ENCODE results near the gene IQGAP2.

The IQGAP2 gene

GRCh38 chr5:76715736-76716455 lies 312.8 kb downstream of the IQGAP2 start, which contains the start of gene F2R (continued):
- TF ChIP-seq PATZ1 (CRISPR knock-in tag; IDR thresholded peaks at IDR 0.05; ENCODE audit: borderline replicate concordance) (peak; percentile 53; the same call in 1 of the 2 replicates), BACH2 (CRISPR knock-in tag; IDR thresholded peaks at IDR 0.05; ENCODE audit: borderline replicate concordance) (no peak)

GRCh38 chr5:76716456-76717157 lies 313.5 kb downstream of the IQGAP2 start:
- TF ChIP-seq TCF4 (CRISPR knock-in tag; IDR thresholded peaks at IDR 0.05; ENCODE audit: borderline replicate concordance) (no peak), ISL1 (CRISPR knock-in tag; IDR thresholded peaks at IDR 0.05) (no peak), ZC3H10 (CRISPR knock-in tag; IDR thresholded peaks at IDR 0.05) (no peak), RARB (CRISPR knock-in tag; IDR thresholded peaks at IDR 0.05) (no peak), OSR1 (CRISPR knock-in tag; IDR thresholded peaks at IDR 0.05) (no peak)
- ATAC-seq, result peak; percentile 4; the same call in 2 of the 3 replicates

GRCh38 chr5:76717222-76718083 lies 314.4 kb downstream of the IQGAP2 start:
- no peak for ATAC-seq
- TF ChIP-seq OSR1 (CRISPR knock-in tag; IDR thresholded peaks at IDR 0.05) (no peak), ZFP3 (CRISPR knock-in tag; IDR thresholded peaks at IDR 0.05) (no peak), SNAI2 (CRISPR knock-in tag; IDR thresholded peaks at IDR 0.05) (no peak), ESRRG (CRISPR knock-in tag; IDR thresholded peaks at IDR 0.05) (no peak), PATZ1 (CRISPR knock-in tag; IDR thresholded peaks at IDR 0.05; ENCODE audit: borderline replicate concordance) (no peak), RARB (CRISPR knock-in tag; IDR thresholded peaks at IDR 0.05) (no peak), PPARA (CRISPR knock-in tag; IDR thresholded peaks at IDR 0.05; ENCODE audit: borderline replicate concordance) (no peak), CREB5 (CRISPR knock-in tag; IDR thresholded peaks at IDR 0.05; ENCODE audit: low read depth) (no peak), TCF4 (CRISPR knock-in tag; IDR thresholded peaks at IDR 0.05; ENCODE audit: borderline replicate concordance) (no peak), POU6F1 (CRISPR knock-in tag; IDR thresholded peaks at IDR 0.05; ENCODE audit: borderline replicate concordance, low read depth) (no peak), TOX (CRISPR knock-in tag; IDR thresholded peaks at IDR 0.05; ENCODE audit: borderline replicate concordance) (no peak), ZNF70 (CRISPR knock-in tag; IDR thresholded peaks at IDR 0.05) (no peak), ZFP30 (CRISPR knock-in tag; IDR thresholded peaks at IDR 0.05) (no peak), TSHZ2 (CRISPR knock-in tag; IDR thresholded peaks at IDR 0.05) (no peak), ARNTL (CRISPR knock-in tag; IDR thresholded peaks at IDR 0.05; ENCODE audit: borderline replicate concordance, low read depth) (no peak), CSRNP3 (CRISPR knock-in tag; IDR thresholded peaks at IDR 0.05) (no peak), CSDC2 (CRISPR knock-in tag; IDR thresholded peaks at IDR 0.05) (no peak), ZNF565 (CRISPR knock-in tag; conservative IDR thresholded peaks at IDR 0.05; ENCODE audit: low read depth) (no peak)

All from SK-N-SH treated with all-trans-retinoic acid at 6 μM for 48 hours (cell line).